PFSK-1 (cell line): ENCODE data around the gene EFCC1.

Experiments used
- FOXP2 ChIP-seq: optimal IDR thresholded peaks from 2 replicates; pipeline ENCODE3; 2011; ENCODE audit warnings: borderline replicate concordance, control low read depth, inconsistent platforms; ENCODE audit not compliant: insufficient read depth; ENCODE audit errors: extremely low read length, extremely low read depth
- POLR2AphosphoS5 ChIP-seq: IDR thresholded peaks from 2 replicates; pipeline ENCODE4 v1.6.1; 2012; ENCODE audit warnings: low read depth, mild to moderate bottlenecking, control low read depth, low read length, moderate library complexity
- REST ChIP-seq, 2 experiments: IDR thresholded peaks; 2 replicates each; pipeline versions ENCODE4 v1.6.1 to v1.8.0; 2011 to 2012; ENCODE audit warnings: low read depth in 2 of 2, low read length in 2 of 2, control low read depth in 1 of 2, inconsistent platforms in 1 of 2, mild to moderate bottlenecking in 1 of 2, moderate library complexity in 1 of 2; ENCODE audit not compliant: insufficient read depth in 1 of 2
- SIN3A ChIP-seq: IDR thresholded peaks from 2 replicates; pipeline ENCODE4 v1.6.1; 2012; ENCODE audit warnings: mild to moderate bottlenecking, low read length, moderate library complexity, borderline replicate concordance; ENCODE audit not compliant: insufficient read depth
- TAF1 ChIP-seq: IDR thresholded peaks from 2 replicates; pipeline ENCODE4 v1.6.1; 2012; ENCODE audit warnings: low read length, control low read depth, borderline replicate concordance; ENCODE audit not compliant: insufficient read depth

Gene EFCC1

GRCh38 chr3:129017484-129017899 lies 16.4 kb downstream of the EFCC1 start:
- TF ChIP-seq TAF1 (no peak), FOXP2 (no peak), REST (IDR thresholded peaks at IDR 0.05; ENCODE audit: insufficient read depth in 1 of 2, low read depth in 2 of 2, low read length in 2 of 2) (no peak), POLR2AphosphoS5 (no peak), SIN3A (no peak)

GRCh38 chr3:129018271-129018670 lies 17.2 kb downstream of the EFCC1 start:
- TF ChIP-seq POLR2AphosphoS5 (no peak), FOXP2 (no peak), REST (IDR thresholded peaks at IDR 0.05; ENCODE audit: insufficient read depth in 1 of 2, low read depth in 2 of 2, low read length in 2 of 2) (no peak), TAF1 (no peak), SIN3A (no peak)

GRCh38 chr3:129018751-129019150 lies 17.6 kb downstream of the EFCC1 start:
- TF ChIP-seq POLR2AphosphoS5 (no peak), SIN3A (no peak), REST (IDR thresholded peaks at IDR 0.05; ENCODE audit: insufficient read depth in 1 of 2, low read depth in 2 of 2, low read length in 2 of 2) (no peak), TAF1 (no peak), FOXP2 (no peak)

- TF ChIP-seq SIN3A: no peak
- TF ChIP-seq REST (IDR thresholded peaks at IDR 0.05; ENCODE audit: insufficient read depth in 1 of 2, low read depth in 2 of 2, low read length in 2 of 2): no peak
- TF ChIP-seq FOXP2: no peak
- TF ChIP-seq POLR2AphosphoS5: no peak
- no peak for TF ChIP-seq TAF1
Observed at GRCh38 chr3:129019266-129019665, 18.2 kb downstream of the EFCC1 start.

- TF ChIP-seq SIN3A: no peak
- TF ChIP-seq FOXP2: no peak
- TF ChIP-seq TAF1: no peak
- TF ChIP-seq REST (IDR thresholded peaks at IDR 0.05; ENCODE audit: insufficient read depth in 1 of 2, low read depth in 2 of 2, low read length in 2 of 2): no peak
- TF ChIP-seq POLR2AphosphoS5: no peak
Observed at GRCh38 chr3:129020691-129021090, 19.6 kb downstream of the EFCC1 start.
